PC-3 (cell line): ENCODE data around the gene GSG1L. TPM values are rescaled to one million over a fixed set of nuclear protein-coding genes. Genes with fewer than 3 reads are reported as not detected.

Experiments
- ATAC-seq: fragments of 200-7000 bp; cut with Tn5 transposase; 2 replicates; pipeline ENCODE4 v1.9.1; 2020; ENCODE audit warnings: mild to moderate bottlenecking, moderate library complexity
- BruUV-seq: library from RNA; stranded (reverse); fragments of 400-500 nt; replicated peaks from 2 replicates; lab custom pipeline; 2021; lab: Mats Ljungman, UMichigan
- CTCF ChIA-PET: fragments of 300-600 bp; sonication (Branson Sonifier 250); formaldehyde crosslinking; loops from one replicate; lab custom pipeline; 2022; ENCODE audit warnings: antibody characterized with exemption; lab: Charles Lee
- POLR2A ChIA-PET: fragments of 300-600 bp; sonication (Branson Sonifier 250); formaldehyde crosslinking; loops from one replicate; lab custom pipeline; 2022; ENCODE audit warnings: antibody characterized with exemption; ENCODE audit not compliant: unreplicated experiment; lab: Charles Lee
- DNase-seq: peaks from one replicate; pipeline ENCODE4 v3.0.0-alpha.2; 2015
- H2AFZ ChIP-seq: fragments of 300-600 bp; sonication (generic); 2 replicates; pipeline ENCODE4 v1.6.0; 2016; ENCODE audit warnings: antibody characterized with exemption, low read length
- H3F3A ChIP-seq: fragments of 300-600 bp; sonication (generic); one replicate; pipeline ENCODE4 v1.6.0; 2017; ENCODE audit warnings: antibody characterized with exemption, low read length, control low read depth, mild to moderate bottlenecking; ENCODE audit not compliant: unreplicated experiment
- H3K27ac ChIP-seq: fragments of 300-600 bp; sonication (generic); 2 replicates; pipeline ENCODE4 v1.5.1; 2016; ENCODE audit warnings: mild to moderate bottlenecking, low read length
- H3K27me3 ChIP-seq: fragments of 300-600 bp; sonication (generic); 2 replicates; pipeline ENCODE4 v1.6.1; 2016; ENCODE audit warnings: low read length, mixed read lengths
- H3K36me3 ChIP-seq: fragments of 300-600 bp; sonication (generic); 2 replicates; pipeline ENCODE4 v1.6.1; 2016; ENCODE audit warnings: low read depth, mixed run types, low read length, mixed read lengths
- H3K4me1 ChIP-seq: fragments of 300-600 bp; sonication (generic); 2 replicates; pipeline ENCODE4 v1.5.1; 2016; ENCODE audit warnings: low read length; ENCODE audit not compliant: insufficient read depth
- H3K4me2 ChIP-seq: fragments of 300-600 bp; sonication (generic); 2 replicates; pipeline ENCODE4 v1.6.0; 2016; ENCODE audit warnings: low read length
- H3K4me3 ChIP-seq: fragments of 300-600 bp; sonication (generic); 2 replicates; pipeline ENCODE4 v1.5.1; 2016; ENCODE audit warnings: mild to moderate bottlenecking, low read length, mixed read lengths
- H3K79me2 ChIP-seq: fragments of 300-600 bp; sonication (generic); 2 replicates; pipeline ENCODE4 v1.6.1; 2017; ENCODE audit warnings: low read length, mixed read lengths
- H3K9ac ChIP-seq: fragments of 300-600 bp; sonication (generic); 2 replicates; pipeline ENCODE4 v1.6.0; 2016; ENCODE audit warnings: mild to moderate bottlenecking, low read length
- H3K9me2 ChIP-seq: fragments of 300-600 bp; sonication (generic); replicated peaks from 2 replicates; pipeline ENCODE4 v1.6.1; 2016; ENCODE audit warnings: mixed run types, low read length, mixed read lengths
- H3K9me3 ChIP-seq: fragments of 300-600 bp; sonication (generic); 2 replicates; pipeline ENCODE4 v1.6.1; 2016; ENCODE audit warnings: low read length, mixed read lengths
- H4K20me1 ChIP-seq: fragments of 300-600 bp; sonication (generic); 2 replicates; pipeline ENCODE4 v1.6.1; 2016; ENCODE audit warnings: low read length, mixed read lengths
- EZH2 ChIP-seq: fragments of 300-600 bp; sonication (generic); IDR thresholded peaks from one replicate; pipeline ENCODE4 v1.6.1; 2017; ENCODE audit warnings: antibody characterized with exemption, mild to moderate bottlenecking, low read length; ENCODE audit not compliant: unreplicated experiment
- EZH2phosphoT487 ChIP-seq: fragments of 300-600 bp; sonication (generic); IDR thresholded peaks from 2 replicates; pipeline ENCODE4 v1.6.1; 2018; ENCODE audit warnings: mild to moderate bottlenecking, antibody characterized with exemption, low read length, borderline replicate concordance
- intact Hi-C: fragments of 100-400 bp; cut with micrococcal nuclease; formaldehyde crosslinking; loops from 2 replicates; pipeline ENCODE4 v1.9.0; 2023
- total RNA-seq: library from RNA; depleted of rRNA; stranded (reverse); fragments of >200 nt; gene quantifications from 2 replicates; pipeline ENCODE4 v1.2.3, GENCODE V29; 2014
- TF ChIP-seq, protein P1 (sequence below): fragments of 300-600 bp; sonication (generic); conservative IDR thresholded peaks from 2 replicates; pipeline ENCODE4 v1.5.1; 2017; ENCODE audit warnings: antibody characterized with exemption, low read depth, mild to moderate bottlenecking, low read length

The GSG1L gene
- total RNA-seq, 1 experiment from 2014 or later = not detected

- ATAC-seq = no peak
- no peaks in the 10 kb centered on the region for H3F3A ChIP-seq
- ChIA-PET POLR2A (no interaction called here), CTCF (no interaction called here)
- no peaks in the 10 kb centered on the region for H3K4me1 ChIP-seq
- no peak overlapping the region for H3K27ac ChIP-seq
- no peaks in the 10 kb centered on the region for H3K9me2 ChIP-seq
- no TSS peak for BruUV-seq
- no peak overlapping the region for H3K4me3 ChIP-seq
- H3K79me2 ChIP-seq = no peaks in the 10 kb centered on the region
- no peak overlapping the region for H3K9ac ChIP-seq
- no peaks in the 10 kb centered on the region for H3K36me3 ChIP-seq
- no peaks in the 10 kb centered on the region for H3K27me3 ChIP-seq
- no peak overlapping the region for H3K4me2 ChIP-seq
- intact Hi-C loops = no loop called here
- no peak for DNase-seq
- no peaks in the 10 kb centered on the region for H4K20me1 ChIP-seq
- no peak overlapping the region for H2AFZ ChIP-seq
- H3K9me3 ChIP-seq = no peaks in the 10 kb centered on the region
- TF ChIP-seq, protein P1, sequence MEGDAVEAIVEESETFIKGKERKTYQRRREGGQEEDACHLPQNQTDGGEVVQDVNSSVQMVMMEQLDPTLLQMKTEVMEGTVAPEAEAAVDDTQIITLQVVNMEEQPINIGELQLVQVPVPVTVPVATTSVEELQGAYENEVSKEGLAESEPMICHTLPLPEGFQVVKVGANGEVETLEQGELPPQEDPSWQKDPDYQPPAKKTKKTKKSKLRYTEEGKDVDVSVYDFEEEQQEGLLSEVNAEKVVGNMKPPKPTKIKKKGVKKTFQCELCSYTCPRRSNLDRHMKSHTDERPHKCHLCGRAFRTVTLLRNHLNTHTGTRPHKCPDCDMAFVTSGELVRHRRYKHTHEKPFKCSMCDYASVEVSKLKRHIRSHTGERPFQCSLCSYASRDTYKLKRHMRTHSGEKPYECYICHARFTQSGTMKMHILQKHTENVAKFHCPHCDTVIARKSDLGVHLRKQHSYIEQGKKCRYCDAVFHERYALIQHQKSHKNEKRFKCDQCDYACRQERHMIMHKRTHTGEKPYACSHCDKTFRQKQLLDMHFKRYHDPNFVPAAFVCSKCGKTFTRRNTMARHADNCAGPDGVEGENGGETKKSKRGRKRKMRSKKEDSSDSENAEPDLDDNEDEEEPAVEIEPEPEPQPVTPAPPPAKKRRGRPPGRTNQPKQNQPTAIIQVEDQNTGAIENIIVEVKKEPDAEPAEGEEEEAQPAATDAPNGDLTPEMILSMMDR = no peak
- TF ChIP-seq EZH2 = no peak
- TF ChIP-seq EZH2phosphoT487 = no peak
Observed at GRCh38 chr16:27787665-27788064, 275.8 kb downstream of the GSG1L start.

GRCh38 chr16:27786923-27787625 lies 276.4 kb downstream of the GSG1L start:
- H3K4me1 ChIP-seq = no peaks in the 10 kb centered on the region
- H3K9me2 ChIP-seq = no peaks in the 10 kb centered on the region
- H3K79me2 ChIP-seq = no peaks in the 10 kb centered on the region
- H2AFZ ChIP-seq = no peak overlapping the region
- H3K9me3 ChIP-seq = no peaks in the 10 kb centered on the region
- no peak overlapping the region for H3K27ac ChIP-seq
- H3K4me3 ChIP-seq = no peak overlapping the region
- ATAC-seq (no peak), DNase-seq (no peak)
- BruUV-seq = no TSS peak
- H3K27me3 ChIP-seq = no peaks in the 10 kb centered on the region
- H3K36me3 ChIP-seq = no peaks in the 10 kb centered on the region
- ChIA-PET POLR2A (no interaction called here), CTCF (no interaction called here)
- no peaks in the 10 kb centered on the region for H4K20me1 ChIP-seq
- no peak overlapping the region for H3K9ac ChIP-seq
- no peak overlapping the region for H3K4me2 ChIP-seq
- TF ChIP-seq, protein P1 = no peak
- no peak for TF ChIP-seq EZH2
- TF ChIP-seq EZH2phosphoT487 = no peak
- H3F3A ChIP-seq = no peaks in the 10 kb centered on the region
- intact Hi-C loops = no loop called here

DNA sequence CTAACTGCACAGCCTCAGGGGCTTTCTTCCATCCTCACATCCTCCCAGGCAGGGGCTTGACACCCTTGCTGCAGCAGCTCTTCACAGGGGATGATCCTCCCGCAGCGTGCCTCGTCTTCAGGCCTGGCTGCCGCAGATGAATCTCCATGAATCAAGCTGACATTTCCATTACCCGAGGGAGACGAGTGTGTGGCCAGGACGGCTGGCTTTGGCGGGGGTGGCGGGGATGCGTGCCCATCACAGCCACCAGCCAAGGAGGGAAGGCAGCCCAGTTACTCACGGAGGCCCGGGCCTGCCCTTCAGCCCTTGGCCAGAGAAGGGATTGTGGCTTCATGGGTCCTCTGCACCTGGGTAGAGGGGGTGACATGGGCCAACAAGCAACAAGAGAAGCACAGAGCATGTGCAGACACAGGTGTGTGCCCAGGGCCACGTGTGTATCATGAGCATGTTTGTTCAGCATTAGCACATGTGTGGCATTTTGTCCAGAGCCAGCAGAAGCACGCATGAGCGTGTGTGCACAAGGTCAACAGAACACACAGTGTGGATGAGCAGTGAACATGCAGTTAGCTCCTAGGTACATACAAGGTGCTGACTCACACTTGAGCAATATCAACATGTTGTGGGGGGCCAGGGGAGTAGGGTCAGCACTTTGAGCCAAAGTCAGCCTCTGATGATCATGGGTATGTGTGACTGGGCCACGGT lies 277.1 kb downstream of the GSG1L start:
- no peaks in the 10 kb centered on the region for H3K27me3 ChIP-seq
- H4K20me1 ChIP-seq = no peaks in the 10 kb centered on the region
- no peaks in the 10 kb centered on the region for H3K4me1 ChIP-seq
- intact Hi-C loops = no loop called here
- H3K4me2 ChIP-seq = no peak overlapping the region
- DNase-seq = no peak
- no peak overlapping the region for H2AFZ ChIP-seq
- no peaks in the 10 kb centered on the region for H3K9me2 ChIP-seq
- no peak overlapping the region for H3K4me3 ChIP-seq
- no peak for TF ChIP-seq EZH2phosphoT487
- TF ChIP-seq, protein P1 = no peak
- no peak for TF ChIP-seq EZH2
- ChIA-PET CTCF (no interaction called here), POLR2A (no interaction called here)
- H3F3A ChIP-seq = no peaks in the 10 kb centered on the region
- H3K9ac ChIP-seq = no peak overlapping the region
- H3K9me3 ChIP-seq = no peaks in the 10 kb centered on the region
- H3K36me3 ChIP-seq = no peaks in the 10 kb centered on the region
- no peak for ATAC-seq
- BruUV-seq = no TSS peak
- no peaks in the 10 kb centered on the region for H3K79me2 ChIP-seq
- no peak overlapping the region for H3K27ac ChIP-seq
